Activated CD4-positive, alpha-beta T cell treated with anti-CD3 and anti-CD28 coated beads, Interleukin-10, Interleukin-2, amounts not matched to agents 100 ng/mL and 50 ng/mL, durations not matched to agents 16 hours and 8 hours (primary cell): ENCODE measurements around the gene MYO5A.
A peak's percentile ranks its signal among the peaks of the same experiment; 100 is the strongest.
"Not testable (repeated sequence)": the region's sequence is repeated elsewhere in the genome, so short reads cannot be mapped to it uniquely, and the experiment has no call there.

Source experiments
- DNase-seq: peaks from one replicate; pipeline ENCODE4 v3.0.0-alpha.2; 2020

MYO5A gene

GRCh38 chr15:52503788-52504496, 24.7 kb downstream of the MYO5A start:
- peak; percentile 20 for DNase-seq

GRCh38 chr15:52502608-52503007, 26.1 kb downstream of the MYO5A start:
- no peak for DNase-seq

- no peak for DNase-seq
Observed at GRCh38 chr15:52499506-52499905, 29.2 kb downstream of the MYO5A start.

- no peak for DNase-seq
Observed at GRCh38 chr15:52498706-52499105, 30.0 kb downstream of the MYO5A start.

- DNase-seq: peak; percentile 63
Observed at GRCh38 chr15:52496776-52497470, 31.8 kb downstream of the MYO5A start.

GRCh38 chr15:52496175-52496574, 32.5 kb downstream of the MYO5A start:
- DNase-seq: no peak

- DNase-seq: no peak
Observed at GRCh38 chr15:52495125-52495524, 33.6 kb downstream of the MYO5A start.

GRCh38 chr15:52493968-52494367, 34.7 kb downstream of the MYO5A start:
- no peak for DNase-seq

GRCh38 chr15:52492132-52492531, 36.5 kb downstream of the MYO5A start:
- DNase-seq: no peak

GRCh38 chr15:52491472-52491871, 37.2 kb downstream of the MYO5A start:
- DNase-seq: no peak

- not testable (repeated sequence) for DNase-seq
Observed at GRCh38 chr15:52489430-52489829, 39.2 kb downstream of the MYO5A start.

GRCh38 chr15:52488830-52489229, 39.9 kb downstream of the MYO5A start:
- DNase-seq: no peak

GRCh38 chr15:52486003-52486996, 42.4 kb downstream of the MYO5A start:
- no peak for DNase-seq

GRCh38 chr15:52485290-52485689, 43.4 kb downstream of the MYO5A start:
- no peak for DNase-seq

GRCh38 chr15:52483707-52484106, 45.0 kb downstream of the MYO5A start:
- peak; percentile 67 for DNase-seq

- DNase-seq: peak; percentile 81
Observed at GRCh38 chr15:52481915-52482314, 46.8 kb downstream of the MYO5A start.

GRCh38 chr15:52480990-52481389, 47.7 kb downstream of the MYO5A start:
- DNase-seq: no peak

GRCh38 chr15:52466716-52467115, 62.0 kb downstream of the MYO5A start:
- DNase-seq: no peak

GRCh38 chr15:52466134-52466701, 62.5 kb downstream of the MYO5A start:
- peak; percentile 86 for DNase-seq

GRCh38 chr15:52464478-52464877, 64.2 kb downstream of the MYO5A start:
- peak; percentile 81 for DNase-seq

- no peak for DNase-seq
Observed at GRCh38 chr15:52464040-52464439, 64.6 kb downstream of the MYO5A start.

GRCh38 chr15:52463638-52464037, 65.0 kb downstream of the MYO5A start:
- DNase-seq: peak; percentile 33

GRCh38 chr15:52462806-52463360, 65.8 kb downstream of the MYO5A start:
- peak; percentile 31 for DNase-seq
